HEK293T (cell line): ENCODE results near the gene LTBP2.

Experiments used
- CTCF ChIA-PET: fragments of 350-600 bp; formaldehyde crosslinking; extraction: SDS; loops from one replicate; lab custom pipeline; 2021; ENCODE audit warnings: antibody characterized with exemption, inconsistent platforms; lab: Yijun Ruan, JAX
- POLR2A ChIA-PET: fragments of 350-600 bp; formaldehyde crosslinking; extraction: SDS; loops from one replicate; lab custom pipeline; 2020; ENCODE audit warnings: antibody characterized with exemption, inconsistent platforms; lab: Yijun Ruan, JAX
- DNase-seq: peaks from one replicate; pipeline ENCODE4 v3.0.0; 2012; ENCODE audit warnings: mixed read lengths; ENCODE audit errors: extremely low spot score
- ARNT ChIP-seq: fragments of 450-650 bp; IDR thresholded peaks from 2 replicates; pipeline ENCODE4 v1.6.1; 2017; ENCODE audit warnings: mild to moderate bottlenecking
- BHLHE40 ChIP-seq: fragments of 450-650 bp; IDR thresholded peaks from 2 replicates; pipeline ENCODE4 v1.6.1; 2016; ENCODE audit warnings: mild to moderate bottlenecking, moderate library complexity, borderline replicate concordance
- CTBP1 ChIP-seq: fragments of 450-650 bp; IDR thresholded peaks from 2 replicates; pipeline ENCODE4 v1.6.1; 2016; ENCODE audit warnings: borderline replicate concordance
- ELF4 ChIP-seq: fragments of 450-650 bp; IDR thresholded peaks from 2 replicates; pipeline ENCODE4 v1.6.1; 2017; ENCODE audit warnings: antibody characterized with exemption
- FOXA1 ChIP-seq: fragments of 450-650 bp; IDR thresholded peaks from 2 replicates; pipeline ENCODE4 v1.6.1; 2016; ENCODE audit warnings: mild to moderate bottlenecking
- FOXK2 ChIP-seq: fragments of 450-650 bp; IDR thresholded peaks from 2 replicates; pipeline ENCODE4 v1.6.1; 2016; ENCODE audit warnings: mild to moderate bottlenecking
- FOXM1 ChIP-seq: fragments of 450-650 bp; IDR thresholded peaks from 2 replicates; pipeline ENCODE4 v1.6.1; 2017; ENCODE audit warnings: mild to moderate bottlenecking, borderline replicate concordance
- HDGF ChIP-seq: fragments of 450-650 bp; IDR thresholded peaks from 2 replicates; pipeline ENCODE4 v1.6.1; 2017; ENCODE audit warnings: antibody characterized with exemption, borderline replicate concordance
- L3MBTL2 ChIP-seq: fragments of 450-650 bp; conservative IDR thresholded peaks from 2 replicates; pipeline ENCODE4 v1.6.1; 2016; ENCODE audit warnings: mild to moderate bottlenecking
- LEF1 ChIP-seq: fragments of 450-650 bp; IDR thresholded peaks from 2 replicates; pipeline ENCODE4 v1.6.1; 2017; ENCODE audit warnings: mild to moderate bottlenecking, borderline replicate concordance
- NFRKB ChIP-seq: fragments of 450-650 bp; IDR thresholded peaks from 2 replicates; pipeline ENCODE4 v1.6.1; 2016; ENCODE audit warnings: mild to moderate bottlenecking, moderate library complexity
- SP1 ChIP-seq: fragments of 450-650 bp; IDR thresholded peaks from 2 replicates; pipeline ENCODE4 v1.6.1; 2017
- SUZ12 ChIP-seq: fragments of 450-650 bp; IDR thresholded peaks from 2 replicates; pipeline ENCODE4 v1.6.1; 2016; ENCODE audit warnings: mild to moderate bottlenecking
- TARDBP ChIP-seq: fragments of 450-650 bp; IDR thresholded peaks from 2 replicates; pipeline ENCODE4 v1.6.1; 2016
- ZNF384 ChIP-seq: fragments of 450-650 bp; IDR thresholded peaks from 2 replicates; pipeline ENCODE4 v1.6.1; 2016
- TF ChIP-seq, protein P1 (sequence below): fragments of 450-650 bp; IDR thresholded peaks from 2 replicates; pipeline ENCODE4 v1.6.1; 2016

LTBP2 gene

DNA sequence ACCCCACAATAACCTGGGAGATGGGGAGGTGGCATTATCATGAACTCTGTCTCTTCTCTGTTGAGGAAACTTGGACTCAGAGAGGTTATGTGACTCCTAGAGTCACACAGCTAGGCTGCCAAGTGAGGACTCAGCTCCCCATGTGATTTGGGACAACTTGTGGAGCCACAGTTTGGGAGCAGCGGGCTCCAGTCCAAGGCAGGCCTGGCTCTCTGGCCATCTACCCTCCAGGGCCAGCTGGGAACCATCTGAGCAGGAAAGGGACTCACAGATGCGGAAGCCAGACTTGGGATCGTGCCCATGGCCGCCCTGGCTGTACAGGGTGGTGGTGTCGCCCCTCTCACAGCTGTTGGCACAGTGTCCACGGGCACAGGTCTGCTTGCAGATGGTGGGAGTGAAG is 59.4 kb downstream of the LTBP2 start:
- TF ChIP-seq FOXA1 (no peak), SUZ12 (no peak), HDGF (no peak), SP1 (no peak), FOXK2 (no peak), L3MBTL2 (no peak), ZNF384 (no peak), BHLHE40 (no peak), TARDBP (no peak), CTBP1 (no peak), ARNT (no peak), NFRKB (no peak), ELF4 (no peak), LEF1 (no peak), FOXM1 (no peak)
- TF ChIP-seq, protein P1, sequence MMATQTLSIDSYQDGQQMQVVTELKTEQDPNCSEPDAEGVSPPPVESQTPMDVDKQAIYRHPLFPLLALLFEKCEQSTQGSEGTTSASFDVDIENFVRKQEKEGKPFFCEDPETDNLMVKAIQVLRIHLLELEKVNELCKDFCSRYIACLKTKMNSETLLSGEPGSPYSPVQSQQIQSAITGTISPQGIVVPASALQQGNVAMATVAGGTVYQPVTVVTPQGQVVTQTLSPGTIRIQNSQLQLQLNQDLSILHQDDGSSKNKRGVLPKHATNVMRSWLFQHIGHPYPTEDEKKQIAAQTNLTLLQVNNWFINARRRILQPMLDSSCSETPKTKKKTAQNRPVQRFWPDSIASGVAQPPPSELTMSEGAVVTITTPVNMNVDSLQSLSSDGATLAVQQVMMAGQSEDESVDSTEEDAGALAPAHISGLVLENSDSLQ: no peak
- no peak for DNase-seq
- POLR2A ChIA-PET: no interaction called here
- CTCF ChIA-PET: no interaction called here

DNA sequence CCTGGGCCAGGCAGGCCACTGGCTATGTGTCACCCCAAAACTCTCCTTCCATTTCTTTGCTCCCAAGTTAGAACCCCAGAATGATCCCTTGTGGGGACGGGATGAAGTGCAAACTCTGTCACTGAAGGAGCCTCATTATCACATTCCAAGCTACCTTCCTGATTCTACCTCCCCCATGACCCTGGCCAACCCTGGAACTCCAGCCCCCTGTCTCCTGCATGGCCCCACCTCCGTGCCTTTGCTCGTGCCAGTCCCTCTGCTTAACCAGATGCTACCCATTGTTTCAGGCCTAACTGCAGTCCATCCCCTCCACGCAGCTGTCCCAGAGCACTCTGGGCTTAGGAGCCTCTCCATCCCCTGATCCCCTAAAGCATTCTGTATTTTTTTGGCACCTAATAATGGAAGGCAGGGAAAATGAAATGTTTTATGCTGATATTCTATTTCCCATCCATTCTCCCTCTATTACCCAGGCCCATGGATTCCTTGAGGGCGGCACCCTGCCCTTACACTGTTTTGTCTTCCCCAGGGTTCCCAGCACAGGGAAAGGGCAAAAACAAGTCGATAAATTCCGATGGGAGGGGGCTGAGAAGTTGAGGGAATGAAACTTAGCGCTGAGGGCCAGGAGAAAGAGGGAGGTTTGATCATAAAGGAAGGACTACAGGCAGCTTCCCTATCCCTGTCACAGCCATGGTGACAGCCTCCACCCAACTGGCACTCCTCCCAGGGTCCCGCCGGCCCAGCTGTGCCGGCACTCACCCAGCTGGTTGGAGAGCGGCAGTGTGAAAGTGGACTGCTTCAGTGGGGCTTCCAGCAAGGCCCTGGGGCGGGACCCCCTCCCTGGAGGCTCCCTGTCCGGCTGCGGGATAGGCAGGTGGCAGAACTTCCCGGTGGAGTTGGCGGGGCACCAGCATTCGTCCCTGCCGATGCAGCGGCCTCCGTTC is 60.3 kb downstream of the LTBP2 start:
- no peak for DNase-seq
- CTCF ChIA-PET: interaction anchor here (0.5 kb wide), 1 partner anchor 10 kb away, joined by 4 read pairs; no protein-coding TSS in a partner anchor
- TF ChIP-seq L3MBTL2 (no peak), ELF4 (no peak), ARNT (no peak), LEF1 (no peak), ZNF384 (no peak), SUZ12 (no peak), CTBP1 (no peak), FOXK2 (no peak), SP1 (no peak)
- TF ChIP-seq, protein P1: no peak
- POLR2A ChIA-PET: no interaction called here

GRCh38 chr14:74551001-74551400 is 61.0 kb downstream of the LTBP2 start:
- TF ChIP-seq BHLHE40 (no peak), ARNT (no peak), L3MBTL2 (no peak), ELF4 (no peak), ZNF384 (no peak), TARDBP (no peak), HDGF (no peak), LEF1 (no peak), SP1 (no peak), NFRKB (no peak), CTBP1 (no peak), FOXK2 (no peak), FOXA1 (no peak), SUZ12 (no peak), FOXM1 (no peak)
- TF ChIP-seq, protein P1: no peak
- POLR2A ChIA-PET: no interaction called here
- DNase-seq: no peak
- CTCF ChIA-PET: interaction anchor here (0.5 kb wide), 1 partner anchor 10 kb away, joined by 4 read pairs; no protein-coding TSS in a partner anchor

DNA sequence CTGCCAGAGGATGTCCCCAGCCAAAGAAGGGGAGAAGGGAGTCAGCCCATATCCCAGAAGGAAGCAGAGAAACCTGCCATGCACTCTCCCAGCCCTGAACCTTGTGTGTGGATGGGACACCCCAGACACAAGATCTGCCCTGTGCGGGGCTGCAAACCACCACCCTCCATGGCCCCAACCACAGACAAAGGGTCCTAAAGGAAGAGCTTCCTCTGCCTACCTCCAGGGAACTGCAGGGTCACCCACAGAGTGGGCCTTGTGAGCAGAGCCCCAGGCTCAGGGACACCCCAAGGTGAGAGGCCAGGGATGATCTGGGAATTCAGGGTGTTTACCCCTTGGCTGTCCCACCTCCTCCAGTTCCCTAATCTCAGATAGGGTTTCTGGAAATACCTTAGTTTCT is 62.0 kb downstream of the LTBP2 start:
- ChIA-PET CTCF (no interaction called here), POLR2A (no interaction called here)
- no peak for DNase-seq
- TF ChIP-seq LEF1: no peak
- TF ChIP-seq ELF4: no peak
- TF ChIP-seq, protein P1: no peak
- no peak for TF ChIP-seq NFRKB
- TF ChIP-seq HDGF: no peak
- no peak for TF ChIP-seq FOXM1
- TF ChIP-seq BHLHE40: no peak
- no peak for TF ChIP-seq ARNT
- TF ChIP-seq CTBP1: no peak
- TF ChIP-seq FOXK2: no peak
- TF ChIP-seq ZNF384: no peak
- TF ChIP-seq TARDBP: no peak
- no peak for TF ChIP-seq FOXA1
- TF ChIP-seq L3MBTL2: no peak
- no peak for TF ChIP-seq SP1
- TF ChIP-seq SUZ12: no peak

GRCh38 chr14:74549588-74549987 is 62.4 kb downstream of the LTBP2 start:
- DNase-seq: no peak
- POLR2A ChIA-PET: no interaction called here
- CTCF ChIA-PET: no interaction called here
- TF ChIP-seq LEF1: no peak
- no peak for TF ChIP-seq ARNT
- no peak for TF ChIP-seq ELF4
- no peak for TF ChIP-seq FOXK2
- TF ChIP-seq FOXM1: no peak
- TF ChIP-seq TARDBP: no peak
- TF ChIP-seq FOXA1: no peak
- TF ChIP-seq L3MBTL2: no peak
- no peak for TF ChIP-seq ZNF384
